Activated CD8-positive, alpha-beta T cell treated with anti-CD3 and anti-CD28 coated beads for 36 hours (primary cell): Measurements from ENCODE around the gene TMEM253. TPM values are rescaled to one million over a fixed set of nuclear protein-coding genes. Genes with fewer than 3 reads are reported as not detected.

Source experiments
- ATAC-seq: fragments of 200-7000 bp; cut with Tn5 transposase; one replicate; pipeline ENCODE4 v1.10.0; 2021; ENCODE audit warnings: mild to moderate bottlenecking, moderate library complexity
- CTCF ChIA-PET: fragments of 350-600 bp; sonication (Branson Sonifier 250); formaldehyde crosslinking; loops from one replicate; lab custom pipeline; 2021; ENCODE audit warnings: antibody characterized with exemption; lab: Charles Lee
- POLR2A ChIA-PET: fragments of 350-600 bp; sonication (Branson Sonifier 250); formaldehyde crosslinking; loops from one replicate; lab custom pipeline; 2021; ENCODE audit warnings: antibody characterized with exemption; lab: Charles Lee
- DNase-seq: peaks from one replicate; pipeline ENCODE4 v3.0.0-alpha.2; 2020
- H3K27ac Mint-ChIP-seq: one replicate; pipeline ENCODE4 v1.8.0; 2021; ENCODE audit warnings: mild to moderate bottlenecking, mixed read lengths
- H3K27me3 Mint-ChIP-seq: one replicate; pipeline ENCODE4 v1.8.0; 2021; ENCODE audit warnings: mixed read lengths
- H3K36me3 Mint-ChIP-seq: one replicate; pipeline ENCODE4 v1.8.0; 2021; ENCODE audit warnings: low read depth, mixed read lengths
- H3K4me1 Mint-ChIP-seq: one replicate; pipeline ENCODE4 v1.8.0; 2021; ENCODE audit warnings: low read depth, mixed read lengths
- H3K4me3 Mint-ChIP-seq: one replicate; pipeline ENCODE4 v1.8.0; 2021; ENCODE audit warnings: mild to moderate bottlenecking, moderate library complexity, mixed read lengths
- H3K9me3 Mint-ChIP-seq: one replicate; pipeline ENCODE4 v1.8.0; 2021; ENCODE audit warnings: mixed read lengths
- intact Hi-C: fragments of 100-400 bp; cut with micrococcal nuclease; formaldehyde crosslinking; loops from one replicate; pipeline ENCODE4 v1.10.0; 2022
- total RNA-seq, 2 experiments: library from RNA; stranded (reverse); gene quantifications; one replicate each; pipeline ENCODE4 v1.2.3, GENCODE V29; 2021
- TF ChIP-seq, protein P1 (sequence below): fragments of 200-600 bp; IDR thresholded peaks from one replicate; pipeline ENCODE4 v1.8.0; 2022; ENCODE audit warnings: antibody characterized with exemption, mild to moderate bottlenecking

Gene TMEM253
- total RNA-seq, 2 experiments from 2014 or later = not detected

- H3K27ac Mint-ChIP-seq = no peak overlapping the region
- H3K36me3 Mint-ChIP-seq = no peaks in the 10 kb centered on the region
- ATAC-seq (no peak), DNase-seq (no peak)
- intact Hi-C loops = no loop called here
- H3K27me3 Mint-ChIP-seq = peaks cover 58% of the 10 kb centered on the region
- no peaks in the 10 kb centered on the region for H3K9me3 Mint-ChIP-seq
- TF ChIP-seq, protein P1, sequence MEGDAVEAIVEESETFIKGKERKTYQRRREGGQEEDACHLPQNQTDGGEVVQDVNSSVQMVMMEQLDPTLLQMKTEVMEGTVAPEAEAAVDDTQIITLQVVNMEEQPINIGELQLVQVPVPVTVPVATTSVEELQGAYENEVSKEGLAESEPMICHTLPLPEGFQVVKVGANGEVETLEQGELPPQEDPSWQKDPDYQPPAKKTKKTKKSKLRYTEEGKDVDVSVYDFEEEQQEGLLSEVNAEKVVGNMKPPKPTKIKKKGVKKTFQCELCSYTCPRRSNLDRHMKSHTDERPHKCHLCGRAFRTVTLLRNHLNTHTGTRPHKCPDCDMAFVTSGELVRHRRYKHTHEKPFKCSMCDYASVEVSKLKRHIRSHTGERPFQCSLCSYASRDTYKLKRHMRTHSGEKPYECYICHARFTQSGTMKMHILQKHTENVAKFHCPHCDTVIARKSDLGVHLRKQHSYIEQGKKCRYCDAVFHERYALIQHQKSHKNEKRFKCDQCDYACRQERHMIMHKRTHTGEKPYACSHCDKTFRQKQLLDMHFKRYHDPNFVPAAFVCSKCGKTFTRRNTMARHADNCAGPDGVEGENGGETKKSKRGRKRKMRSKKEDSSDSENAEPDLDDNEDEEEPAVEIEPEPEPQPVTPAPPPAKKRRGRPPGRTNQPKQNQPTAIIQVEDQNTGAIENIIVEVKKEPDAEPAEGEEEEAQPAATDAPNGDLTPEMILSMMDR = no peak
- peaks cover 29% of the 10 kb centered on the region for H3K4me1 Mint-ChIP-seq
- H3K4me3 Mint-ChIP-seq = no peak overlapping the region
- ChIA-PET POLR2A (interaction anchor here (1.0 to 1.2 kb wide), 2 partner anchors 31 to 38 kb away, joined by 3 to 4 read pairs; no protein-coding TSS in a partner anchor), CTCF (interaction anchor here (1.0 to 5.3 kb wide), 10 partner anchors 17 to 96 kb away, joined by 3 to 121 read pairs (median 18); partner anchors contain the start of genes SLC39A2 and TMEM253)
Observed at GRCh38 chr14:21066882-21067502, 33.9 kb upstream of the TMEM253 start.

GRCh38 chr14:21068521-21069387 lies 32.1 kb upstream of the TMEM253 start:
- Mint-ChIP-seq H3K27ac (no peak overlapping the region), H3K4me3 (peak overlapping the region; percentile 62), H3K27me3 (peaks cover 64% of the 10 kb centered on the region), H3K4me1 (peaks cover 31% of the 10 kb centered on the region), H3K9me3 (no peaks in the 10 kb centered on the region), H3K36me3 (no peaks in the 10 kb centered on the region)
- ATAC-seq (peak; percentile 63), DNase-seq (peak; percentile 74)
- TF ChIP-seq, protein P1 = peak; percentile 49
- intact Hi-C loops = loop anchor here (2.0 kb wide), 1 partner anchor 38 kb away; no protein-coding TSS in a partner anchor
- POLR2A ChIA-PET = interaction anchor here (0.6 to 1.6 kb wide), 2 partner anchors 27 to 29 kb away, joined by 3 to 6 read pairs; no protein-coding TSS in a partner anchor
- CTCF ChIA-PET = interaction anchor here (0.6 to 5.3 kb wide), 21 partner anchors 9 to 97 kb away, joined by 3 to 121 read pairs (median 5); partner anchors contain the start of genes TMEM253 and TPPP2

- ATAC-seq (no peak), DNase-seq (no peak)
- ChIA-PET POLR2A (interaction anchor here (1.3 to 1.6 kb wide), 2 partner anchors 26 to 137 kb away, joined by 3 to 6 read pairs; no protein-coding TSS in a partner anchor), CTCF (interaction anchor here (0.7 to 6.4 kb wide), 17 partner anchors 7 to 55 kb away, joined by 3 to 121 read pairs (median 6); partner anchors contain the start of genes TMEM253 and ZNF219)
- TF ChIP-seq, protein P1 = no peak
- no peaks in the 10 kb centered on the region for H3K36me3 Mint-ChIP-seq
- no peaks in the 10 kb centered on the region for H3K9me3 Mint-ChIP-seq
- H3K27ac Mint-ChIP-seq = no peak overlapping the region
- intact Hi-C loops = loop anchor here (2.0 kb wide), 1 partner anchor 37 kb away; no protein-coding TSS in a partner anchor
- peaks cover 31% of the 10 kb centered on the region for H3K4me1 Mint-ChIP-seq
- H3K4me3 Mint-ChIP-seq = peak overlapping the region; percentile 62
- peaks cover 64% of the 10 kb centered on the region for H3K27me3 Mint-ChIP-seq
Observed at GRCh38 chr14:21069388-21070082, 31.3 kb upstream of the TMEM253 start.

GRCh38 chr14:21070083-21070609 lies 30.7 kb upstream of the TMEM253 start, which contains the start of gene ARHGEF40:
ARHGEF40 (plus strand) TSS chr14:21070304; CDS start chr14:21070397, 93 bp downstream.
- CTCF ChIA-PET = interaction anchor here (0.7 to 6.4 kb wide), 12 partner anchors 8 to 99 kb away, joined by 3 to 70 read pairs (median 5); partner anchors contain the start of gene ZNF219
- peak; percentile 5 for ATAC-seq
- H3K4me3 Mint-ChIP-seq = peak within 1 kb of the TSS; percentile 69
- POLR2A ChIA-PET = interaction anchor here (1.0 to 2.5 kb wide), 5 partner anchors 17 to 137 kb away, joined by 3 to 16 read pairs (median 6); no protein-coding TSS in a partner anchor
- peaks cover 62% of the 10 kb centered on the region for H3K27me3 Mint-ChIP-seq
- no peaks in the 10 kb centered on the region for H3K9me3 Mint-ChIP-seq
- DNase-seq = peak; percentile 35
- no peaks in the 10 kb centered on the region for H3K36me3 Mint-ChIP-seq
- intact Hi-C loops = no loop called here
- no peak within 1 kb of the TSS for H3K27ac Mint-ChIP-seq
- H3K4me1 Mint-ChIP-seq = peaks cover 31% of the 10 kb centered on the region
- TF ChIP-seq, protein P1 = no peak
